Endothelial cell (in vitro differentiated cells): ENCODE data around the gene GNGT1. TPM values are rescaled to one million over a fixed set of nuclear protein-coding genes. Genes with fewer than 3 reads are reported as not detected.

Experiments used
- DNase-seq: peaks from one replicate; pipeline ENCODE4 v3.0.0; 2021; ENCODE audit warnings: low spot score
- H3K27ac Mint-ChIP-seq: one replicate; pipeline ENCODE4 v1.8.0; 2021; ENCODE audit warnings: mixed read lengths, inconsistent platforms; ENCODE audit not compliant: unreplicated experiment
- H3K27me3 Mint-ChIP-seq: one replicate; pipeline ENCODE4 v1.8.0; 2021; ENCODE audit warnings: mild to moderate bottlenecking, moderate library complexity, mixed read lengths, inconsistent platforms; ENCODE audit not compliant: unreplicated experiment
- H3K36me3 Mint-ChIP-seq: one replicate; pipeline ENCODE4 v1.8.0; 2021; ENCODE audit warnings: mild to moderate bottlenecking, low read depth, mixed read lengths, inconsistent platforms; ENCODE audit not compliant: unreplicated experiment
- H3K4me1 Mint-ChIP-seq: one replicate; pipeline ENCODE4 v1.8.0; 2021; ENCODE audit warnings: mild to moderate bottlenecking, mixed read lengths, inconsistent platforms; ENCODE audit not compliant: unreplicated experiment
- H3K4me3 Mint-ChIP-seq: one replicate; pipeline ENCODE4 v1.8.0; 2021; ENCODE audit warnings: mild to moderate bottlenecking, mixed read lengths, inconsistent platforms; ENCODE audit not compliant: unreplicated experiment
- H3K9me3 Mint-ChIP-seq: one replicate; pipeline ENCODE4 v1.8.0; 2021; ENCODE audit warnings: mixed read lengths, inconsistent platforms; ENCODE audit not compliant: unreplicated experiment
- CTCF ChIP-seq: fragments of 200-600 bp; sonication (generic); IDR thresholded peaks from one replicate; pipeline ENCODE4 v1.5.0; 2021; ENCODE audit warnings: antibody characterized with exemption; ENCODE audit not compliant: unreplicated experiment
- total RNA-seq: library from RNA; stranded (reverse); fragmentation: NEBNext Ultra II Directional; extraction: Animal tissue kit (Norgen Biotek cat#: 25700); gene quantifications from one replicate; pipeline ENCODE4 v1.2.1, GENCODE V29; 2021; ENCODE audit not compliant: unreplicated experiment

Gene GNGT1
- total RNA-seq, 1 donor from 2014 or later = not detected

GRCh38 chr7:93866886-93867285 is 39.5 kb upstream of the GNGT1 start:
- Mint-ChIP-seq H3K36me3 (no peaks in the 10 kb centered on the region), H3K4me1 (no peaks in the 10 kb centered on the region), H3K9me3 (no peaks in the 10 kb centered on the region), H3K4me3 (no peak overlapping the region), H3K27me3 (no peaks in the 10 kb centered on the region), H3K27ac (no peak overlapping the region)
- DNase-seq = no peak
- no peak for TF ChIP-seq CTCF

- Mint-ChIP-seq H3K27me3 (no peaks in the 10 kb centered on the region), H3K4me3 (no peak overlapping the region), H3K9me3 (no peaks in the 10 kb centered on the region), H3K36me3 (no peaks in the 10 kb centered on the region), H3K4me1 (no peaks in the 10 kb centered on the region), H3K27ac (no peak overlapping the region)
- TF ChIP-seq CTCF = no peak
- no peak for DNase-seq
These were observed 32.3 kb upstream of the GNGT1 start for GRCh38 chr7:93873998-93874574.

- H3K36me3 Mint-ChIP-seq = no peaks in the 10 kb centered on the region
- no peak overlapping the region for H3K27ac Mint-ChIP-seq
- H3K27me3 Mint-ChIP-seq = peaks cover 2% of the 10 kb centered on the region
- no peaks in the 10 kb centered on the region for H3K9me3 Mint-ChIP-seq
- DNase-seq = no peak
- H3K4me3 Mint-ChIP-seq = no peak overlapping the region
- no peak for TF ChIP-seq CTCF
- H3K4me1 Mint-ChIP-seq = no peaks in the 10 kb centered on the region
These were observed 28.6 kb upstream of the GNGT1 start for GRCh38 chr7:93877742-93878141.

GRCh38 chr7:93879356-93879755 is 27.0 kb upstream of the GNGT1 start:
- no peak overlapping the region for H3K4me3 Mint-ChIP-seq
- no peaks in the 10 kb centered on the region for H3K9me3 Mint-ChIP-seq
- no peaks in the 10 kb centered on the region for H3K36me3 Mint-ChIP-seq
- H3K4me1 Mint-ChIP-seq = no peaks in the 10 kb centered on the region
- peaks cover 2% of the 10 kb centered on the region for H3K27me3 Mint-ChIP-seq
- H3K27ac Mint-ChIP-seq = no peak overlapping the region
- no peak for TF ChIP-seq CTCF
- DNase-seq = no peak

- no peak for TF ChIP-seq CTCF
- H3K36me3 Mint-ChIP-seq = no peaks in the 10 kb centered on the region
- no peaks in the 10 kb centered on the region for H3K4me1 Mint-ChIP-seq
- H3K27ac Mint-ChIP-seq = no peak overlapping the region
- DNase-seq = no peak
- H3K9me3 Mint-ChIP-seq = no peaks in the 10 kb centered on the region
- peaks cover 2% of the 10 kb centered on the region for H3K27me3 Mint-ChIP-seq
- no peak overlapping the region for H3K4me3 Mint-ChIP-seq
These were observed 23.9 kb upstream of the GNGT1 start for GRCh38 chr7:93882468-93882867.
